Eye (tissue), 1 donor: ENCODE results near the gene TMEM44.
"Not testable (repeated sequence)": the region's sequence is repeated elsewhere in the genome, so short reads cannot be mapped to it uniquely, and the experiment has no call there.

Experiments used
- DNase-seq: peaks from one replicate; pipeline ENCODE4 v3.0.0-alpha.2; 2015

The TMEM44 gene

DNA sequence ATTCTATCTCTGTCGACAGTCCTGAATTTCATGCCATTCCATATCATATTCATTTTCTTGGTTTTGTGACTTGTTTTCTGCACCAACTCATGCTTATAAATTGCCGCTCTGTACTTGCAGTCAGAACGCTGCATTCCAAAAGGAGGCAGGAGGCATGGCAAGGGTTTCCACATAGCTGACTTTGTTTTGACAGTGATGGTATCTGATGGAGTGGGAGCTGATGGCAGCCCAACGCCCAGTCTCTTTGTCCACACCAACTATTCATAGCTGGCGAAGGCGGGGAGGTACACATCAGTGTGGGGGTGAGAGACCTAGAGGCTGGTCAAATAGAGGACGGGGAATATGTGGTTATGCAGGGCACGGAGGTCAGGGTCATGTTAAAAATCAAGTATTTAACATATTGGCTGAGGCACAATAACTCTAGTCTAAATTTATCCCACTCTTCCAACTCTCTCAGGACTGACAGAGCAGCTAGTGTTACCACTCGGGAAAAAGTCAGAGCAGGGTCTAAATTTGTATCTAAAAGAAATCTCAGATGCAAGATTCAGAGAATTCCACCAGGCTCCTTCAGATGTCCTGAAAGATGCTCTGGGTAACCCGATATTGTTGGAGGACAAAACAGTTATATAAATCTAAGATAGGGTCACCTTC lies 78.6 kb downstream of the TMEM44 start:
- peak; percentile 93 for DNase-seq

GRCh38 chr3:194552327-194552949 lies 80.8 kb downstream of the TMEM44 start:
- DNase-seq = no peak

GRCh38 chr3:194549853-194550252 lies 83.4 kb downstream of the TMEM44 start:
- DNase-seq = no peak

- DNase-seq = peak; percentile 55
Observed at GRCh38 chr3:194548346-194549321, 84.6 kb downstream of the TMEM44 start.

DNA sequence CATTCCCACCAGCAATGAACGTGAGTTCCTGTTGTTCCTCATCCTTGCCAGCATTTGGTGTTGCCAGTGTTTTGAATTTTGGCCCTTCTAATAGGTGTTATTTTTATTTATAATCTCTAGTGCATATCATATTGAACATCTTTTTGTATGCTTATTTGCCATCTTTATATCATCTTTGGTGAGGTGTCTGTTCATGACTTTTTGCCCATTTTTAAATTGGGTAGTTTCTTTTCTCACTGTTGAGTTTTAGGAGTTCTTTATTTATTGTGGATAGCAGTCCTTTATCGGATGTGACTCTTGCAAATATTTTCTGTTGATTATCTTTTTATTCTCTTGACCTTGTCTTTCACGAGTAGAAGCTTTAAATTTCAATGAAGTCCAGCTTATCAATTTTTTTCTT lies 86.2 kb downstream of the TMEM44 start:
- no peak for DNase-seq

DNA sequence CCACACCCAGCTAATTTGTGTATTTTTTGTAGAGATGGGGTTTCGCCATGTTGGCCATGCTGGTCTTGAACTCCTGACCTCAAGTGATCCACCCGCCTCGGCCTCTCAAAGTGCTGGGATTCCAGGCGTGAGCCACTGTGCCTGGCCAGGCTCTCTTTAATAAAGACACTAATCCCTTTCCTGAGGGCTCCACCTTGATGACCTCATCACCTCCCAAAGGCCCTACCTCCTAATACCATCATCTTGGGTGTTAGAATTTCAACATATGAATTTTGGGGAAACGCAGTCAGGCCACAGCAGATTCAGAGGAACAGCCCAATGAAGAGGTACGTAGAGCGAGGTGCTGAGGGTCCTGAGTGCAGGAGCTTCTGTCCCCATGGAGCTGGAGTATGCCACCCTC lies 87.7 kb downstream of the TMEM44 start:
- not testable (repeated sequence) for DNase-seq

DNA sequence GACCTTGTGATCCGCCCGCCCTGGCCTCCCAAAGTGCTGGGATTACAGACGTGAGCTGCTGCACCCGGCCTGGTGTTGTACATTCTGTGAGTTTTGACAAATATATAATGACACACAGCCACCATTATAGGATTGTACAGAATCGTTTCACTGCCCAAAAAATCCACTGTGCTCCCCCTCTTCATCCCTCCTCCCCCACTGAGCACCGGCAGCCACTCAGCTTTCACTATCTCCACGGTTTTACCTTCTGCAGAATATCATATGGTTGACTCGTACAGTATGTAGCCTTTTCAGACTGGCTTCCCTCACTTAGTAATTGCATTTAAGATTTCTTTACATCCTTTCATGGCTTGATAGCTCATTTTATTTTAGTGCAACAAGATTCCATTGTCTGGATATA lies 89.7 kb downstream of the TMEM44 start:
- DNase-seq = no peak

DNA sequence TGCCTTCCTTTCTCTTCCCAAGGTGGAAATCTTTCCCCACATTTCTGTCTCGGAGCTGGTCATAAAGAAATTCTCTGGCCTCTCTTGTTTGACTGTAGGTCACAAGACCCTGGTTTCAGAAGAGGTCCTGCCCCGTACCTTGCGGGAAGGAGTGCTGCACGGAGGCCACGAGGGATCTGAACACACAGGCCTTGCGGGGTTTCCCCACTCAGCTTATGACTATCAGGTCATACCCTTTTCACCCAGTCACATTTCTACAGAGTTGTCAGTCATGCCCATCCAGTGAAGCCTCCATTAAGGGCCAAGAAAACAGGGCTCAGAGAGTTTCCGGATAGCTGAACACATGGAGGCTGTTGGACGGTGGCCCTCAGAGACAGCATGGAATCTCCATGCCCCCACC lies 91.7 kb downstream of the TMEM44 start:
- no peak for DNase-seq

DNA sequence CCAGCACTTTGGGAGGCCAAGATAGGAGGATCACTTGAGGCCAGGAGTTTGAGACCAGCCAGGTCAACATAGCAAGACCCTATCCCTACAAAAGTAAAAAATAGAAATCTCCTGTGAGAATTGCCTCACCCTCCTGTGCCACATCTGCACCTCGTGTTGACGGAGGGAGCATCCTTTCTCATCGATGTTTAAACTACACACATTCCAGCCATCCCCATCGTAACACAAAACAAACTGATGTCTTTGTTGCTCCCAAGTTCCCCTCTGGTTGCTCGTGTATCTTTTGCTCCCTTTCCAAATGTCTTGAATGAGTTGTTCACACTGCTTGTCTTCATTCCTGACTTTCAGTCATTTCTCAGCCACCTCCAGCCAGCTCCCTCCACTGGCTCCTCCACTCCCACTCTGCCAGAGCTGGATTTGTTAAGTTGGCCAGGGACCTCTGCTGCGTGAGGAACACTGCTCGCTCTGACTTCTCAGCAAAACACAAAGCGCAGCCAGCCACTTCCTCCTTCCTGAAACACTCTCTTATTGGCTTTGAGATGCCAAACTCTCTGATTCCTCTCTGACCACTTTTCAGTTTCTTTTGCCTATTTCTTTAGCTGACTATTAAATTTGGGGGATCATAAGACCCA lies 92.8 kb downstream of the TMEM44 start:
- no peak for DNase-seq

- no peak for DNase-seq
Observed at GRCh38 chr3:194539498-194539897, 93.7 kb downstream of the TMEM44 start.

DNA sequence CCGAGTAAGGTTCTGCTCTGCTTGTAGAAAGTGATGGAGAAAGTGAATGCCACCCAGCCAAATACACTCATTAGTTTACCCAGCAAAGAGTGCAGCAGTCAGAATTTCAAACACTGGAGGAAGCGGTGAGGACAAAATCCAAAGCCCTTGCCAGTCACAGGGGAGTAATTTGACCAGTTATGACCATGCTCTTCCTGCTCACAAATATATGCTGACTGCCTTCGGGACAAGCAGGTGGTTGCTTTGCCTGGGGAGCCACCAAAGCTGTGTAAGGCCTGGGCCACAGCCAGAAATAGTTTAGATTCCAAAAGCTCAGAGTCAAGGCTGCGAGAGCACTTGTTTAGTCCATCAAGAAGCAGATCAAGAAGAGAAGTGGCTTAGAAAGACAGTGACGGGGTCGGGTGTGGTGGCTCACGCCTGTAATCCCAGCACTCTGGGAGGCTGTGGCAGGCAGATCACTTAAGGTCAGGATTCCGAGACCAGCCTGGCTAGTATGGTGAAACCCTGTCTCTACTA lies 95.4 kb downstream of the TMEM44 start:
- peak; percentile 51 for DNase-seq
